Calu3 (cell line): ENCODE results near the gene MAP4K1. TPM values are rescaled to one million over a fixed set of nuclear protein-coding genes. Genes with fewer than 3 reads are reported as not detected.

Experiments used
- BruUV-seq: library from RNA; stranded (reverse); fragments of 400-500 nt; replicated peaks from 2 replicates; lab custom pipeline; 2021; lab: Mats Ljungman, UMichigan
- CTCF ChIA-PET: fragments of 300-600 bp; sonication (Branson Sonifier 250); formaldehyde crosslinking; loops from one replicate; lab custom pipeline; 2022; ENCODE audit warnings: antibody characterized with exemption; lab: Charles Lee
- DNase-seq: peaks from one replicate; pipeline ENCODE4 v3.0.0; 2022
- H3K27ac Mint-ChIP-seq: one replicate; pipeline ENCODE4 v1.8.0; 2022; ENCODE audit warnings: mixed read lengths; ENCODE audit not compliant: unreplicated experiment
- H3K27me3 Mint-ChIP-seq: one replicate; pipeline ENCODE4 v1.8.0; 2022; ENCODE audit warnings: mixed read lengths; ENCODE audit not compliant: unreplicated experiment
- H3K36me3 Mint-ChIP-seq: one replicate; pipeline ENCODE4 v1.8.0; 2022; ENCODE audit warnings: mild to moderate bottlenecking, moderate library complexity, mixed read lengths; ENCODE audit not compliant: insufficient read depth, unreplicated experiment
- H3K4me1 Mint-ChIP-seq: one replicate; pipeline ENCODE4 v1.8.0; 2022; ENCODE audit warnings: mild to moderate bottlenecking, low read depth, mixed read lengths; ENCODE audit not compliant: unreplicated experiment
- H3K4me3 Mint-ChIP-seq: one replicate; pipeline ENCODE4 v1.8.0; 2022; ENCODE audit warnings: mild to moderate bottlenecking, low read depth, moderate library complexity, mixed read lengths; ENCODE audit not compliant: unreplicated experiment
- H3K9me3 Mint-ChIP-seq: one replicate; pipeline ENCODE4 v1.8.0; 2022; ENCODE audit warnings: low read depth, mixed read lengths; ENCODE audit not compliant: unreplicated experiment
- CTCF ChIP-seq: fragments of 200-600 bp; IDR thresholded peaks from one replicate; pipeline ENCODE4 v1.8.0; 2022; ENCODE audit warnings: antibody characterized with exemption; ENCODE audit not compliant: unreplicated experiment
- intact Hi-C: fragments of 100-400 bp; cut with micrococcal nuclease; formaldehyde crosslinking; loops from one replicate; pipeline ENCODE4 v1.10.0; 2022; ENCODE audit not compliant: unreplicated experiment
- total RNA-seq: library from RNA; stranded (reverse); gene quantifications from 2 replicates; pipeline ENCODE4 v1.2.3, GENCODE V29; 2022

MAP4K1 gene
- total RNA-seq, 1 experiment from 2014 or later = not detected

DNA sequence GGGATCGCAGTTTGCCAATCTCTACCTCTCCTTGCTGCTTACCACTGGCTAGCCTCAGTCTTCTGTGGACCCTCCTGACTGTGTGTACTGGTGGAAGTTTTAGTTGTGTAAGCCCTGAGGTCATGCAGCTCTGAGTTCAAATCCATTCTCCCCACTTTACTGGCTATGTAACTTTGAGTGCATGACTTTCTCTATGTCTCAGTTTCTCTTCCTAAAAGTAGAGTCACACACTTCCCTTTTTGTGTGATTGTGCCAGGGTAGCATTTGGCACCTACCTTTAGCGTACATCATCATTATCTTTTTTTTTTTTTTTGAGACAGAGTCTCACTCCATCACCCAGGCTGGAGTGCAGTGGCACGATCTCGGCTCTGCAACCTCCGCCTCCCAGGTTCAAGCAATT, 70.3 kb downstream of the MAP4K1 start:
- intact Hi-C loops = no loop called here
- H3K4me1 Mint-ChIP-seq = peaks cover 16% of the 10 kb centered on the region
- DNase-seq = no peak
- H3K27me3 Mint-ChIP-seq = peaks cover 30% of the 10 kb centered on the region
- H3K4me3 Mint-ChIP-seq = no peak overlapping the region
- CTCF ChIA-PET = interaction anchor here (0.7 kb wide), 2 partner anchors 12 to 13 kb away, joined by 3 to 6 read pairs; no protein-coding TSS in a partner anchor
- H3K27ac Mint-ChIP-seq = no peak overlapping the region
- no peak for TF ChIP-seq CTCF
- no peaks in the 10 kb centered on the region for H3K36me3 Mint-ChIP-seq
- no peaks in the 10 kb centered on the region for H3K9me3 Mint-ChIP-seq
- BruUV-seq = no TSS peak

- H3K4me1 Mint-ChIP-seq = peaks cover 16% of the 10 kb centered on the region
- H3K36me3 Mint-ChIP-seq = no peaks in the 10 kb centered on the region
- CTCF ChIA-PET = no interaction called here
- intact Hi-C loops = loop anchor here (2.0 kb wide), 1 partner anchor 187 kb away; no protein-coding TSS in a partner anchor
- TF ChIP-seq CTCF = no peak
- H3K4me3 Mint-ChIP-seq = no peak overlapping the region
- H3K27me3 Mint-ChIP-seq = peaks cover 13% of the 10 kb centered on the region
- H3K9me3 Mint-ChIP-seq = no peaks in the 10 kb centered on the region
- no peak for DNase-seq
- peak overlapping the region; percentile 14 for H3K27ac Mint-ChIP-seq
- no TSS peak for BruUV-seq
These were observed 72.2 kb downstream of the MAP4K1 start for GRCh38 chr19:38545596-38545995.

DNA sequence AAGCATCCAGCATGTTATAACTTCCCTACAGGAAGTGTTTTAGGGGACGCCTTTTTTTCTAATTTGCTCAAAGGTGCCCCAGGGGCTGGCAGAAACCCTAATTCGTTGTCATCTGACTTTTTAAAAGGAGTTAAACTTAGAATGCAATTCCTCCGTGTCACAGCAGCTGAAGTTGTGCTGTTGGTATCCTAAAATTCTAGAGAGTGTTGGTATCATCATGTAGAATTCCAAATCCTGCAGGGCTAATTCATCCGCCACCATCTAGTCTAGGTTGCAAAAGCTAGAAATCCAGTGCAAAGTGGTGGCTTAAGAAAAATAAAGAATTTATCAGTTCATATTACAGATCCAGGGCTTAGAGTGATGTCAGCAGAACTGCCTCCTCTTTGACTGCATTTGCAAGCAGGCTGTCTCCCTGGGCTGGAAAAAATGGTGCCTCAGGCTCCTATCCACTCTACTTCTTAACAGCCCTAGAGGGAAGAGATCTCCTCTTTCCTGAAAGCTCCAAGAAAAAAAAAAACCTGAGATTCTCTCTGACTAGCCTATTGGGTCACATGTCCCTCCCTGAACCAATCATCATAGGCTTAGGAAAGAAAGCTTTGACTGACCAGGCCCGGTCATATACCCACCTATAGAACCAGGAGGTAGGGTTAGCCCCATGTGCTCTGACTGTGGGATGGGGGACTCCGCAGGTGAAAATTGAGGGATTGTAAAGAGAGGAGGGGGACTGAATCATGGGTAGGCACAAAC, 73.0 kb downstream of the MAP4K1 start:
- peaks cover 4% of the 10 kb centered on the region for H3K27me3 Mint-ChIP-seq
- no peaks in the 10 kb centered on the region for H3K36me3 Mint-ChIP-seq
- H3K4me1 Mint-ChIP-seq = peaks cover 16% of the 10 kb centered on the region
- no TSS peak for BruUV-seq
- no peak for DNase-seq
- intact Hi-C loops = loop anchor here (1.0 to 2.0 kb wide), 2 partner anchors 90 to 188 kb away; no protein-coding TSS in a partner anchor
- no peaks in the 10 kb centered on the region for H3K9me3 Mint-ChIP-seq
- CTCF ChIA-PET = interaction anchor here (0.7 to 0.9 kb wide), 3 partner anchors 90 to 135 kb away, joined by 3 to 4 read pairs (median 3); no protein-coding TSS in a partner anchor
- peak overlapping the region; percentile 34 for H3K4me3 Mint-ChIP-seq
- H3K27ac Mint-ChIP-seq = peak overlapping the region; percentile 13
- peak; percentile 54 for TF ChIP-seq CTCF

- no peak for TF ChIP-seq CTCF
- H3K4me3 Mint-ChIP-seq = peak overlapping the region; percentile 34
- peak; percentile 78 for DNase-seq
- peaks cover 23% of the 10 kb centered on the region for H3K4me1 Mint-ChIP-seq
- BruUV-seq = no TSS peak
- no peaks in the 10 kb centered on the region for H3K36me3 Mint-ChIP-seq
- H3K27ac Mint-ChIP-seq = peak overlapping the region; percentile 13
- no peaks in the 10 kb centered on the region for H3K27me3 Mint-ChIP-seq
- intact Hi-C loops = loop anchor here (1.0 to 2.0 kb wide), 2 partner anchors 90 to 189 kb away; no protein-coding TSS in a partner anchor
- CTCF ChIA-PET = interaction anchor here (0.6 to 0.9 kb wide), 9 partner anchors 13 to 387 kb away, joined by 3 to 14 read pairs (median 3); partner anchors contain the start of genes FAM98C, MRPS12 and SARS2
- H3K9me3 Mint-ChIP-seq = no peaks in the 10 kb centered on the region
These were observed 73.8 kb downstream of the MAP4K1 start for GRCh38 chr19:38543807-38544568.
